OCI-LY1 (cell line): ENCODE measurements around the gene CYTH4.

Experiments used
- H2AFZ ChIP-seq: fragments of 200-600 bp; sonication (generic), shearing (Covaris generic); 2 replicates; pipeline ENCODE4 v1.6.0; 2014; ENCODE audit warnings: antibody characterized with exemption, mild to moderate bottlenecking, low read length
- H3F3A ChIP-seq: fragments of 200-600 bp; sonication (generic), shearing (Covaris generic); 2 replicates; pipeline ENCODE4 v1.6.0; 2014; ENCODE audit warnings: mild to moderate bottlenecking, antibody characterized with exemption, low read length, moderate library complexity; ENCODE audit not compliant: insufficient read depth
- H3K27ac ChIP-seq: fragments of 200-600 bp; sonication (generic); 2 replicates; pipeline ENCODE4 v1.5.1; 2014; ENCODE audit warnings: low read length, mixed run types, mild to moderate bottlenecking, low read depth; ENCODE audit not compliant: poor library complexity, severe bottlenecking
- H3K27me3 ChIP-seq: fragments of 200-600 bp; sonication (generic); 2 replicates; pipeline ENCODE4 v1.6.0; 2014; ENCODE audit warnings: antibody characterized with exemption, mild to moderate bottlenecking, low read length, moderate library complexity; ENCODE audit not compliant: insufficient read depth
- H3K36me3 ChIP-seq: fragments of 200-600 bp; sonication (generic); 2 replicates; pipeline ENCODE4 v1.6.1; 2014; ENCODE audit warnings: mild to moderate bottlenecking, antibody characterized with exemption, low read length, moderate library complexity, mixed read lengths; ENCODE audit not compliant: insufficient read depth
- H3K4me1 ChIP-seq: fragments of 200-600 bp; sonication (generic); 2 replicates; pipeline ENCODE4 v1.5.1; 2014; ENCODE audit warnings: mild to moderate bottlenecking, low read length, moderate library complexity; ENCODE audit not compliant: insufficient read depth, severe bottlenecking
- H3K4me2 ChIP-seq: fragments of 200-600 bp; sonication (generic), shearing (Covaris generic); 2 replicates; pipeline ENCODE4 v1.6.1; 2014; ENCODE audit warnings: low read length
- H3K4me3 ChIP-seq: fragments of 200-600 bp; sonication (generic); 2 replicates; pipeline ENCODE4 v1.5.1; 2014; ENCODE audit warnings: low read length, low read depth, mild to moderate bottlenecking, mixed read lengths; ENCODE audit not compliant: poor library complexity, severe bottlenecking
- H3K79me2 ChIP-seq: fragments of 200-600 bp; shearing (Covaris generic); 2 replicates; pipeline ENCODE4 v1.6.1; 2016; ENCODE audit warnings: mixed run types, low read length, mixed read lengths; ENCODE audit not compliant: insufficient read depth
- H3K9ac ChIP-seq: fragments of 200-600 bp; sonication (generic), shearing (Covaris generic); 2 replicates; pipeline ENCODE4 v1.6.1; 2014; ENCODE audit warnings: mild to moderate bottlenecking, low read length, mixed read lengths
- H3K9me2 ChIP-seq: fragments of 200-600 bp; sonication (generic), shearing (Covaris generic); 2 replicates; pipeline ENCODE4 v1.6.1; 2014; ENCODE audit warnings: low read depth, mild to moderate bottlenecking, low read length, mixed read lengths
- H3K9me3 ChIP-seq: fragments of 200-600 bp; shearing (Covaris generic); 2 replicates; pipeline ENCODE4 v1.6.1; 2014; ENCODE audit warnings: low read length, mixed read lengths
- H4K20me1 ChIP-seq: fragments of 200-600 bp; sonication (generic), shearing (Covaris generic); 2 replicates; pipeline ENCODE4 v1.6.0; 2016; ENCODE audit warnings: mild to moderate bottlenecking, low read length; ENCODE audit not compliant: insufficient read depth
- CTCF ChIP-seq: fragments of 200-600 bp; sonication (generic), shearing (Covaris generic); IDR thresholded peaks from 2 replicates; pipeline ENCODE4 v1.5.1; 2017; ENCODE audit warnings: mild to moderate bottlenecking, antibody characterized with exemption, low read length, moderate library complexity, mixed read lengths
- EZH2 ChIP-seq: fragments of 200-600 bp; sonication (generic), shearing (Covaris generic); IDR thresholded peaks from 2 replicates; pipeline ENCODE4 v1.8.0; 2017; ENCODE audit warnings: borderline replicate concordance, mixed run types, mild to moderate bottlenecking, antibody characterized with exemption, low read length, moderate library complexity, mixed read lengths

The CYTH4 gene

GRCh38 chr22:37293172-37293571 is 10.9 kb downstream of the CYTH4 start:
- H3K36me3 ChIP-seq = no peaks in the 10 kb centered on the region; the same call in 1 of the 2 replicates
- H3K4me1 ChIP-seq = peaks cover 12% of the 10 kb centered on the region
- H3K9ac ChIP-seq = no peak overlapping the region
- H3K27ac ChIP-seq = no peak overlapping the region
- peaks cover 4% of the 10 kb centered on the region; the same call in 1 of the 2 replicates for H3K27me3 ChIP-seq
- H3K79me2 ChIP-seq = no peaks in the 10 kb centered on the region
- H3F3A ChIP-seq = no peaks in the 10 kb centered on the region
- no peak for TF ChIP-seq CTCF
- no peak for TF ChIP-seq EZH2
- no peak overlapping the region for H3K4me2 ChIP-seq
- no peaks in the 10 kb centered on the region for H4K20me1 ChIP-seq
- no peaks in the 10 kb centered on the region for H3K9me3 ChIP-seq
- H2AFZ ChIP-seq = no peak overlapping the region
- H3K9me2 ChIP-seq = no peaks in the 10 kb centered on the region
- no peak overlapping the region for H3K4me3 ChIP-seq

GRCh38 chr22:37294747-37295146 is 12.4 kb downstream of the CYTH4 start:
- Histone ChIP-seq H3K4me1 (peaks cover 12% of the 10 kb centered on the region), H3K4me2 (no peak overlapping the region), H3F3A (no peaks in the 10 kb centered on the region)

GRCh38 chr22:37295213-37295886 is 13.0 kb downstream of the CYTH4 start:
- TF ChIP-seq CTCF (no peak), EZH2 (no peak)
- Histone ChIP-seq H3K4me3 (no peak overlapping the region), H3K4me2 (no peak overlapping the region; the same call in 1 of the 2 replicates), H3K79me2 (no peaks in the 10 kb centered on the region), H3K9me2 (no peaks in the 10 kb centered on the region), H3F3A (no peaks in the 10 kb centered on the region), H3K4me1 (peaks cover 13% of the 10 kb centered on the region), H3K36me3 (no peaks in the 10 kb centered on the region; the same call in 1 of the 2 replicates), H3K27ac (no peak overlapping the region), H3K27me3 (peaks cover 4% of the 10 kb centered on the region; the same call in 1 of the 2 replicates), H4K20me1 (no peaks in the 10 kb centered on the region), H2AFZ (no peak overlapping the region), H3K9ac (no peak overlapping the region; the same call in 1 of the 2 replicates), H3K9me3 (no peaks in the 10 kb centered on the region)

More at GRCh38 chr22:37294747-37295146, 12.4 kb downstream of the CYTH4 start:
- no peak overlapping the region for H3K4me3 ChIP-seq
- H3K79me2 ChIP-seq = no peaks in the 10 kb centered on the region
- H3K9me2 ChIP-seq = no peaks in the 10 kb centered on the region
- no peaks in the 10 kb centered on the region for H4K20me1 ChIP-seq
- peaks cover 4% of the 10 kb centered on the region; the same call in 1 of the 2 replicates for H3K27me3 ChIP-seq
- H2AFZ ChIP-seq = no peak overlapping the region
- TF ChIP-seq CTCF = no peak
- TF ChIP-seq EZH2 = no peak
- H3K36me3 ChIP-seq = no peaks in the 10 kb centered on the region; the same call in 1 of the 2 replicates
- no peak overlapping the region for H3K27ac ChIP-seq
- H3K9ac ChIP-seq = no peak overlapping the region
- H3K9me3 ChIP-seq = no peaks in the 10 kb centered on the region
